HEK293 (cell line): Measurements from ENCODE around the gene BIVM.

ENCODE experiments used
- CTCF ChIP-seq: fragments of 450-650 bp; formaldehyde crosslinking; IDR thresholded peaks from 2 replicates; pipeline ENCODE4 v1.5.1; 2016; ENCODE audit warnings: missing biosample characterization, missing genetic modification characterization
- EGR2 ChIP-seq: fragments of 450-650 bp; formaldehyde crosslinking; IDR thresholded peaks from 2 replicates; pipeline ENCODE4 v1.5.1; 2016; ENCODE audit warnings: low read depth, missing biosample characterization, missing genetic modification characterization
- REST ChIP-seq: fragments of 450-650 bp; formaldehyde crosslinking; IDR thresholded peaks from 2 replicates; pipeline ENCODE4 v1.5.1; 2016; ENCODE audit warnings: missing biosample characterization, missing genetic modification characterization
- YY2 ChIP-seq: fragments of 450-650 bp; formaldehyde crosslinking; IDR thresholded peaks from 2 replicates; pipeline ENCODE4 v1.5.1; 2016; ENCODE audit warnings: missing biosample characterization, missing genetic modification characterization
- ZBTB10 ChIP-seq: fragments of 450-650 bp; formaldehyde crosslinking; IDR thresholded peaks from 2 replicates; pipeline ENCODE4 v1.5.1; 2016; ENCODE audit warnings: missing biosample characterization, missing genetic modification characterization
- ZBTB26 ChIP-seq: fragments of 450-650 bp; formaldehyde crosslinking; optimal IDR thresholded peaks from 2 replicates; pipeline ENCODE3; 2016; ENCODE audit warnings: missing biosample characterization, mild to moderate bottlenecking, missing genetic modification characterization
- ZBTB8A ChIP-seq: fragments of 450-650 bp; formaldehyde crosslinking; IDR thresholded peaks from 2 replicates; pipeline ENCODE4 v1.5.1; 2016; ENCODE audit warnings: missing biosample characterization, missing genetic modification characterization
- ZNF18 ChIP-seq: fragments of 450-650 bp; formaldehyde crosslinking; IDR thresholded peaks from 2 replicates; pipeline ENCODE4 v1.5.1; 2016; ENCODE audit warnings: missing biosample characterization, missing genetic modification characterization
- ZNF223 ChIP-seq: fragments of 450-650 bp; formaldehyde crosslinking; IDR thresholded peaks from 2 replicates; pipeline ENCODE4 v1.5.1; 2016; ENCODE audit warnings: missing biosample characterization, missing genetic modification characterization
- ZNF311 ChIP-seq: fragments of 450-650 bp; formaldehyde crosslinking; IDR thresholded peaks from 2 replicates; pipeline ENCODE4 v1.5.1; 2017; ENCODE audit warnings: missing biosample characterization, missing genetic modification characterization, borderline replicate concordance
- ZNF513 ChIP-seq: fragments of 450-650 bp; IDR thresholded peaks from 2 replicates; pipeline ENCODE4 v1.5.1; 2018; ENCODE audit warnings: missing biosample characterization, missing genetic modification characterization
- ZNF660 ChIP-seq: fragments of 450-650 bp; IDR thresholded peaks from 2 replicates; pipeline ENCODE4 v1.5.1; 2018; ENCODE audit warnings: missing biosample characterization, mild to moderate bottlenecking, missing genetic modification characterization
- ZNF785 ChIP-seq: fragments of 450-650 bp; formaldehyde crosslinking; IDR thresholded peaks from 2 replicates; pipeline ENCODE4 v1.5.1; 2016; ENCODE audit warnings: missing biosample characterization, missing genetic modification characterization
- ZSCAN23 ChIP-seq: fragments of 450-650 bp; formaldehyde crosslinking; IDR thresholded peaks from 2 replicates; pipeline ENCODE4 v1.5.1; 2016; ENCODE audit warnings: missing biosample characterization, missing genetic modification characterization

GRCh38 chr13:102817241-102817640, 18.3 kb downstream of the BIVM start:
- TF ChIP-seq ZBTB26 (no peak), CTCF (tag by site-specific recombination) (no peak), ZSCAN23 (no peak), ZBTB8A (no peak), ZNF311 (tag by site-specific recombination) (no peak), ZNF223 (tag by site-specific recombination) (no peak), ZNF660 (tag by site-specific recombination) (no peak), YY2 (tag by site-specific recombination) (no peak), REST (no peak), ZBTB10 (tag by site-specific recombination) (no peak), ZNF513 (tag by site-specific recombination) (no peak), ZNF18 (tag by site-specific recombination) (no peak), ZNF785 (tag by site-specific recombination) (no peak), EGR2 (tag by site-specific recombination) (no peak)
